Adrenal gland (tissue), 12 donors: ENCODE results near the gene SIRT3. TPM values are rescaled to one million over a fixed set of nuclear protein-coding genes. Genes with fewer than 3 reads are reported as not detected.

Experiments used
- DNase-seq, 7 donors: peaks; one replicate each; pipeline ENCODE4 v3.0.0-alpha.2; 2019 to 2020
- H3K27ac ChIP-seq, 5 donors: fragments of 200-600 bp; sonication (generic) in 4 of 5; 1 replicate in 3 of 5; 2 replicates in 2 of 5; pipeline versions ENCODE4 v1.5.1 to v1.8.0; 2016 to 2020; ENCODE audit warnings: mild to moderate bottlenecking in 1 of 5
- H3K27me3 ChIP-seq: fragments of 200-600 bp; 2 replicates; pipeline ENCODE4 v1.8.0; 2021
- H3K36me3 ChIP-seq, 2 donors: fragments of 200-600 bp; replicated peaks in 1 of 2; 1 replicate in 1 of 2; 2 replicates in 1 of 2; pipeline versions ENCODE4 v1.5.1 to v1.8.0; 2018 to 2022
- H3K4me1 ChIP-seq, 2 donors: fragments of 200-600 bp; replicated peaks in 1 of 2; 1 replicate in 1 of 2; 2 replicates in 1 of 2; pipeline versions ENCODE4 v1.5.1 to v1.8.0; 2018 to 2021
- H3K4me3 ChIP-seq, 4 donors: fragments of 200-600 bp; sonication (generic) in 3 of 4; one replicate each; pipeline ENCODE4 v1.5.1; 2016 to 2018
- H3K9me3 ChIP-seq, 3 donors: fragments of 200-600 bp; sonication (generic) in 1 of 3; replicated peaks in 1 of 3; 1 replicate in 2 of 3; 2 replicates in 1 of 3; pipeline versions ENCODE4 v1.5.1 to v1.8.0; 2016 to 2021
- CTCF ChIP-seq, 6 experiments: fragments of 450-650 bp in 4 of 6; fragments of 200-600 bp in 2 of 6; sonication (generic) in 1 of 6; IDR thresholded peaks; 1 replicate in 5 of 6; 2 replicates in 1 of 6; pipeline versions ENCODE4 v1.5.1 to v1.8.0; 2016 to 2021; ENCODE audit warnings: antibody characterized with exemption in 6 of 6, mild to moderate bottlenecking in 2 of 6, moderate library complexity in 1 of 6
- POLR2A ChIP-seq, 2 donors: fragments of 450-650 bp; IDR thresholded peaks; one replicate each; pipeline ENCODE4 v1.6.1; 2017; ENCODE audit warnings: antibody characterized with exemption in 2 of 2, mild to moderate bottlenecking in 2 of 2, moderate library complexity in 1 of 2
- WGBS, 4 donors: extraction: QIAGEN DNeasy Blood & Tissue Kit in 2 of 4; methylation state at CpG; one replicate each; pipeline versions ENCODE4 v1.1.5 to v1.1.7; 2013 to 2017; 5-methylcytosine and 5-hydroxymethylcytosine counted together
- intact Hi-C, 2 donors: fragments of 100-400 bp; cut with DNase I; formaldehyde crosslinking; loops; one replicate each; pipeline versions ENCODE4 v1.14.1 to v1.15.0; 2022 to 2023
- polyA plus RNA-seq, 3 donors: library from polyadenylated mRNA; stranded (reverse); fragments of 200-250 nt in 2 of 3; fragments of 350-450 nt in 1 of 3; fragmentation: Illumina TruSeq in 1 of 3; extraction: RNeasy Lipid Tissue Mini Kit (QIAGEN cat#74804) in 1 of 3; gene quantifications; one replicate each; pipeline ENCODE4 v1.2.3, GENCODE V29; 2013 to 2014
- total RNA-seq, 9 donors: library from RNA; depleted of rRNA in 4 of 9; stranded (reverse); fragments of >200 nt in 4 of 9; fragments of 120-200 nt in 1 of 9; fragmentation: NEBNext Ultra II Directional in 1 of 9; extraction: Animal tissue kit (Norgen Biotek cat#: 25700) in 1 of 9; gene quantifications; one replicate each; pipeline versions ENCODE4 v1.1.0 to v1.2.4, GENCODE V29; 2013 to 2023
- donor health status: healthy with polysubstance abuse.
- donor health status: Bipolar disorder and iron deficiency.
- donor health status: DM: yes; HTN: yes; CAD: no.
- donor health status: DM: no; HTN: no; CAD: no.
- donor health status: DM: no; HTN: no; CAD: no.
- donor health status: DM: yes; HTN: yes; CAD: no.

SIRT3 gene
- total and polyA plus RNA-seq, 12 donors: 13.8 to 30.6 (median 23.7) TPM

- DNase-seq: peak in 2 of 7 donors; percentile 1 to 25
- no peaks in the 10 kb centered on the region for H3K4me1 ChIP-seq
- no peaks in the 10 kb centered on the region for H3K36me3 ChIP-seq
- H3K27ac ChIP-seq: no peak overlapping the region
- no peak for TF ChIP-seq POLR2A (IDR thresholded peaks at IDR 0.05)
- no peak for TF ChIP-seq CTCF (IDR thresholded peaks at IDR 0.05)
- H3K4me3 ChIP-seq: no peak overlapping the region
- intact Hi-C loops: no loop called here
- 85 to 95% (median 90%) methylated on average over 6 to 7 of the region's 7 CpGs for WGBS, 4 donors
- no peaks in the 10 kb centered on the region for H3K27me3 ChIP-seq
- no peaks in the 10 kb centered on the region for H3K9me3 ChIP-seq
Observed at GRCh38 chr11:224424-224823, 11.7 kb downstream of the SIRT3 start.

DNA sequence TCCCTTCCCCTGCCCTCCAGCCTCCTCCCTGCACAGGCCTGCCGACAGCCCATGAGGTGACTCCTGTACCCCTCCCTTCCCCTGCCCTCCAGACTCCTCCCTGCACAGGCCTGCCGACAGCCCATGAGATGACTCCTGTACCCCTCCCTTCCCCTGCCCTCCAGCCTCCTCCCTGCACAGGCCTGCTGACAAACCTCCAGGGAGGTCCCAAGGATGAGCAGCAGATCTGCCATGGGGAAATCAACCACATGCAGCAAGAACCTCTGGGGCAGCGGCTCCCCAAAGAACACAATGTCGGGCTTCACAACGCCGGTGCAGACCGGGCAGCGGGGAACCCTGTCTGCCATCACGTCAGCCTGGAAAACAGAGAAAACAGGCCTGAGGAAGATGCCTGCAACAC is 12.3 kb downstream of the SIRT3 start:
- H3K9me3 ChIP-seq: no peaks in the 10 kb centered on the region
- intact Hi-C loops: no loop called here
- no peak overlapping the region for H3K4me3 ChIP-seq
- no peaks in the 10 kb centered on the region for H3K4me1 ChIP-seq
- 90 to 98% (median 97%) methylated on average over 7 to 9 of the region's 9 CpGs for WGBS, 4 donors
- H3K27ac ChIP-seq: no peak overlapping the region
- no peaks in the 10 kb centered on the region for H3K36me3 ChIP-seq
- TF ChIP-seq CTCF (IDR thresholded peaks at IDR 0.05) (no peak), POLR2A (IDR thresholded peaks at IDR 0.05) (no peak)
- H3K27me3 ChIP-seq: no peaks in the 10 kb centered on the region
- DNase-seq: peak in 2 of 7 donors; percentile 10 to 28

DNA sequence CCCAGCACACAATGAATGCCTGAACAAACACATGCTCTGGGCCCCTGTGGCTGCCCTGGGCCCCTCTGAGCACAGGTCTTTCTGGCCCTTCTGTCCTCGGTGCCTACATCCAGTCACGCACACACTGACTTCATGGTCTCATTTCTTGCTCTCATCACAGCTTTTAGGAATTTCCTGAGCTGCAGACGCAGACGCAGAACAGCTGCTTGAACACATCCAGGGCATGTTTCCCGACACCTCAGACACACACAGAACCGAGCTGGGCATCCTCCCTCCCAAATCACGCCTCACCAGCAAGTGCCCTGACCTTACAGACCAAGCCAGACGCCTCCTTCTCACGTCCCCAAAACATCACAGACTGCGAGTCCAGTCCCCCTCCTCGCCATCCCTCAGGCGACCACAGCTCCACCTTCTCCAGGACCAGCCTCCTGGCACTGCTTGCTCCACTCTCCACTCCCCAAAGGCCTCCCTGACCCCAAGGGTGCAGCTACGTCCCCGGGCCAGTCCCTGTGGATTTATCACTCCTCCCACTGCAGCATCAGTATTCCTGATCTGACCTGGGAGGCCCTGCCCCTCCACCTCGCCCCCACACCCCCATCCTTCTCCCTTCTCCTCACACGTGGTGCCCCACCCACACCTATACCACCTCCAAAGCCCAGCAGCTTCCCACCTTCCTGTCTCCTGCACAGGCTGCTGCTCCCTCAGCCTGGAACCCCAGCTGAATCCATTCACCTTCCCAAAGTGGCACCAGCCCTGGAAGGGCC is 12.9 kb downstream of the SIRT3 start:
- 85 to 91% (median 88%) methylated on average over 14 to 16 of the region's 16 CpGs for WGBS, 4 donors
- Histone ChIP-seq H3K36me3 (no peaks in the 10 kb centered on the region), H3K4me1 (no peaks in the 10 kb centered on the region), H3K27me3 (no peaks in the 10 kb centered on the region), H3K9me3 (no peaks in the 10 kb centered on the region), H3K27ac (no peak overlapping the region), H3K4me3 (no peak overlapping the region)
- peak in 2 of 7 donors; percentile 7 to 31 for DNase-seq
- intact Hi-C loops: no loop called here
- TF ChIP-seq CTCF (IDR thresholded peaks at IDR 0.05) (no peak), POLR2A (IDR thresholded peaks at IDR 0.05) (no peak)

DNA sequence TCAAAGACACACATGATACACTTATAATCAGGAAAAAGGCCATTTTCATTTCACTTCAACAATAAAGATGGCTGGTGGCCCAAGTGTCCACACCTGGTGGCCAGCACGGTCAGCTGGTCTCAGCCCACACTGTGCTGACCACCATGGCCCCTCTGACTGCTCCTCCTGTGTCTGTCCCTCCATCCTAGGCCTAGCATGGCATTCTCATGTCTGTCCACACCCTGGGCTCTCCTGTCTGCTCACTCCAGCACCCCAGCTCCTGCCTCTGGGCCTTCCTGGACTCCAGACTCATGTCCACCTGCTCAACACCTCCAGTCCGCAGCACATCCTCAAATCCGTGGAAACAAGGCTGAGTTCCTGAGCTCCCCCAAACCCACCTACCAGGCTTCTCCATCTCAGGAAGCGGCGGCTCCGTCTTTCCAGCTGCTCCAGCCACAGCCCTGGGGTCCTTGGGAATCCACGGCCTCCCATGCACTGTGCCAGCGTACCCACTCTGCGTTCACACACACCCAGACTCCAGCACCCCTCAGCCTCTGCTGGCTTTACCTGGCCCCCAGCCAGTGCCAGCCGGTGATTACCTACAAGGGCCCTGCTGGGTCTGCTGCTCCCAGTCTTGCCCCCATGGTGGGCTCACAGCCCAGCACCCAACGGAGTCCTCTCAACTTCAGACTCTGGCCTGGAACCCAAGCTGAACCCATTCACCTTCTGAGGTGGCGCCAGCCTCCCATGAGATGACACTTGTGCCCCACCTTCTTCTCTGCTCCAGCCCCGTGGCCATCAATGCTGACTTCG is 13.9 kb downstream of the SIRT3 start:
- no peaks in the 10 kb centered on the region for H3K27me3 ChIP-seq
- H3K4me3 ChIP-seq: no peak overlapping the region
- no peaks in the 10 kb centered on the region for H3K9me3 ChIP-seq
- TF ChIP-seq CTCF (IDR thresholded peaks at IDR 0.05) (no peak), POLR2A (IDR thresholded peaks at IDR 0.05) (no peak)
- peak in 2 of 7 donors; percentile 11 to 30 for DNase-seq
- no peak overlapping the region for H3K27ac ChIP-seq
- 95 to 97% (median 95%) methylated on average over 12 to 14 of the region's 14 CpGs for WGBS, 4 donors
- no peaks in the 10 kb centered on the region for H3K36me3 ChIP-seq
- intact Hi-C loops: no loop called here
- H3K4me1 ChIP-seq: no peaks in the 10 kb centered on the region
